Skeletal muscle satellite cell (primary cell): Measurements from ENCODE around the gene XAB2. TPM values are rescaled to one million over a fixed set of nuclear protein-coding genes. Genes with fewer than 3 reads are reported as not detected.

Experiments
- H3K27me3 ChIP-seq: 2 replicates; pipeline ENCODE4 v1.7.0; 2013; ENCODE audit warnings: low read length; ENCODE audit not compliant: control insufficient read depth, insufficient read depth
- H3K36me3 ChIP-seq: 2 replicates; pipeline ENCODE4 v1.7.0; 2013; ENCODE audit warnings: mild to moderate bottlenecking, control low read depth, low read length; ENCODE audit not compliant: insufficient read depth
- H3K4me1 ChIP-seq: 2 replicates; pipeline ENCODE4 v1.7.0; 2013; ENCODE audit warnings: low read length; ENCODE audit not compliant: control insufficient read depth, insufficient read depth
- H3K4me2 ChIP-seq: 2 replicates; pipeline ENCODE4 v1.7.0; 2013; ENCODE audit warnings: mild to moderate bottlenecking, low read length
- H3K4me3 ChIP-seq: 2 replicates; pipeline ENCODE4 v1.7.0; 2013; ENCODE audit warnings: low read length
- H3K9ac ChIP-seq: 2 replicates; pipeline ENCODE4 v1.7.0; 2013; ENCODE audit warnings: mild to moderate bottlenecking, low read depth, low read length, moderate library complexity
- H3K9me3 ChIP-seq: replicated peaks from 2 replicates; pipeline ENCODE4 v1.7.0; 2013; ENCODE audit warnings: mild to moderate bottlenecking, control low read depth, low read length
- total RNA-seq: library from RNA; depleted of rRNA; stranded (reverse); fragments of >200 nt; gene quantifications from 2 replicates; pipeline ENCODE4 v1.2.3, GENCODE V29; 2012; rRNA removed

Gene XAB2
- 28.6 and 36.9 TPM in 2 replicates for total RNA-seq

DNA sequence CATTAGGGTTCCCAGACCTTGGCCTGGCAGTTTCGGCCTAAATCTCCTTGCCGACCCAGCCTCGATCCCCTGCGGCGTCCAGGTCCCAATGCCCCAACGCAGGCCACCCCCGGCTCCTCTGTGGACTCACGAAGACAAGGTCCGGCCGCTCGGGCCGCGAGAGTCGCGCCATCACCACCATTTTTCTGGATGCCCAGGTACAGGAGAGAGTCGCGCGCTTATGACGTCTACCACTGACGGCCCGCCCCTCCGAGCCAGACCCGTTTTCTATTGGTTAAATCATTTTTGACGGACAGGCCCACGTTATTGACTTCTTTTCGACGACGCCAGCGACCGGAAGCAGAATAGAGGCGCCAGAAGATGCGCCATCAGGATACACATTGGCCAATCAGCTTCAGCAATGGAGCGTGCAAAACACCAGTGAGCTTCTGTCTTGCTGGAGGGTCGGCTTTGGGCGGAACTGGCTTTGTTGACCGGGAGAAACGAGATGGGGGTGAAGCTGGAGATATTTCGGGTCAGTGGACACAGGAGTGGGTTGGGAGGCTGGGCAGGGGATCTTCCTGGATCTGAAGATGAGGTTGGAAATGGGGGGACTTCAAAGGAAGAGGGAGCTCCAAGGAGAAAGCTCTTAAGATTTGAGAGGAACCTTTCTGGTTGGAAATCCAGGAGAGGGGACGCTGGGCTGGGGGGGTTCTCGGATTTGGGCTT is at the start of gene XAB2, which contains the start of gene PET100:
TSS of gene XAB2 (minus strand) at position 199 of the 708 bp plus-strand sequence. CDS start at position 181, 18 bp downstream.
TSS of gene PET100 (plus strand) at position 447 of the 708 bp plus-strand sequence. CDS start at position 488, 41 bp downstream.
- Histone ChIP-seq H3K9me3 (no peaks in the 10 kb centered on the region), H3K36me3 (peaks cover 13% of the 10 kb centered on the region), H3K4me2 (peak within 1 kb of the TSS; percentile 98), H3K4me1 (peaks cover 14% of the 10 kb centered on the region), H3K4me3 (peak within 1 kb of the TSS; percentile 92), H3K9ac (peak within 1 kb of the TSS; percentile 98), H3K27me3 (no peaks in the 10 kb centered on the region)

DNA sequence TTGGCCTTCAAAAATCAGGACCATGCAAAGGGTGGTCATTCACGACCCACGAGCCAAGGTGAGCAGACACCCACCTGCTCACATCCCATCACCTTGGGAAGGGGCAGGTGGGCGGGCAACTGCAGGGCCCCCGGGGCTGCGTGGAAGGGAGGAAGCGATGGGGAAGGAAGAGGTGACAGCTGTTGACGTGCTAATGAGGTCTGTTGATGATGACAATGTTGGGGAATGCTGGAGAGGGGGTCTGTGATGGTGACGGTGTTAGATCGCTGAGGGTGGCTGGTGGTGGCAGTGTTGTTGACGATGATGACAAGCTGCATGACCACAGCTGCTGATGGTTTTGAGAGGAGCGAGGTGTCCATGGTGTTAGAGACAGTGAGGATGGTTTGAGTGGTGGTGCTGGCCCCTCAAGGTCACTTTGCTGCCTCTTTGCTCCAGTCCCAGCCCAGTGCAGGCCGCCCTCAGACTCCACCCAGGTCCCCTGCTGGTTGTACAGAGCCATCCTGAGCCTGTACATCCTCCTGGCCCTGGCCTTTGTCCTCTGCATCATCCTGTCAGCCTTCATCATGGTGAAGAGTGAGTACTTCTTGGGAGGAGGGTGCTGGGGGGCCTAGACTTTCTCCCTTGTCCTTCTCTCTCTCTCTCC is 48.4 kb upstream of the XAB2 start:
- peaks cover 22% of the 10 kb centered on the region for H3K27me3 ChIP-seq
- H3K4me3 ChIP-seq, result no peak overlapping the region
- H3K36me3 ChIP-seq, result peaks cover 8% of the 10 kb centered on the region
- H3K9me3 ChIP-seq, result no peaks in the 10 kb centered on the region
- no peak overlapping the region for H3K4me2 ChIP-seq
- H3K4me1 ChIP-seq, result peaks cover 9% of the 10 kb centered on the region
- no peak overlapping the region for H3K9ac ChIP-seq

DNA sequence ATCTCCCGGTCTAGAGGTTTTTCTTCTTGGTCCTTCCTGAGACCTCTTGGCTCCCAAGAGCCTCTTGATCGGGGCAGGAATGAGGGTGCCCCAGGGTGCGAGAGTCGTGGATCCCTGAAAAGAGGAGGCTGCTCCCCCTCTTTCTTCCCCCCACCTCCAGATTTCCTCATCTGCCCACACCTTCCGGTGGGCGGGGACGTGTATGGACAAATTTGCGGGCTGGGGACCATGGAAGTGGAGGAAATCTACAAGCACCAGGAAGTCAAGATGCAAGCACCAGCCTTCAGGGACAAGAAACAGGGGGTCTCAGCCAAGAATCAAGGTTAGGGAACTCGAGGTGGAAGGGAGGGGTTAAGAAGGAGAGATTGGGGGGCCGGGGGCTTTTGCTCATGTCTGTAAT is 47.5 kb upstream of the XAB2 start, which contains the start of gene MCEMP1:
TSS of gene MCEMP1 (plus strand) at position 237 of the 400 bp plus-strand sequence. CDS start at position 268, 31 bp downstream.
- Histone ChIP-seq H3K36me3 (no peaks in the 10 kb centered on the region), H3K9ac (no peak within 1 kb of the TSS)

GRCh38 chr19:7676376-7676775 is 47.0 kb upstream of the XAB2 start:
- Histone ChIP-seq H3K9me3 (no peaks in the 10 kb centered on the region), H3K4me3 (no peak overlapping the region), H3K4me1 (peaks cover 4% of the 10 kb centered on the region), H3K27me3 (peaks cover 25% of the 10 kb centered on the region), H3K9ac (no peak overlapping the region), H3K4me2 (no peak overlapping the region), H3K36me3 (no peaks in the 10 kb centered on the region)

More for the DNA sequence above, 47.5 kb upstream of the XAB2 start, which contains the start of gene MCEMP1:
- Histone ChIP-seq H3K4me3 (no peak within 1 kb of the TSS), H3K9me3 (no peaks in the 10 kb centered on the region), H3K4me2 (no peak within 1 kb of the TSS), H3K27me3 (peaks cover 24% of the 10 kb centered on the region), H3K4me1 (peaks cover 4% of the 10 kb centered on the region)

DNA sequence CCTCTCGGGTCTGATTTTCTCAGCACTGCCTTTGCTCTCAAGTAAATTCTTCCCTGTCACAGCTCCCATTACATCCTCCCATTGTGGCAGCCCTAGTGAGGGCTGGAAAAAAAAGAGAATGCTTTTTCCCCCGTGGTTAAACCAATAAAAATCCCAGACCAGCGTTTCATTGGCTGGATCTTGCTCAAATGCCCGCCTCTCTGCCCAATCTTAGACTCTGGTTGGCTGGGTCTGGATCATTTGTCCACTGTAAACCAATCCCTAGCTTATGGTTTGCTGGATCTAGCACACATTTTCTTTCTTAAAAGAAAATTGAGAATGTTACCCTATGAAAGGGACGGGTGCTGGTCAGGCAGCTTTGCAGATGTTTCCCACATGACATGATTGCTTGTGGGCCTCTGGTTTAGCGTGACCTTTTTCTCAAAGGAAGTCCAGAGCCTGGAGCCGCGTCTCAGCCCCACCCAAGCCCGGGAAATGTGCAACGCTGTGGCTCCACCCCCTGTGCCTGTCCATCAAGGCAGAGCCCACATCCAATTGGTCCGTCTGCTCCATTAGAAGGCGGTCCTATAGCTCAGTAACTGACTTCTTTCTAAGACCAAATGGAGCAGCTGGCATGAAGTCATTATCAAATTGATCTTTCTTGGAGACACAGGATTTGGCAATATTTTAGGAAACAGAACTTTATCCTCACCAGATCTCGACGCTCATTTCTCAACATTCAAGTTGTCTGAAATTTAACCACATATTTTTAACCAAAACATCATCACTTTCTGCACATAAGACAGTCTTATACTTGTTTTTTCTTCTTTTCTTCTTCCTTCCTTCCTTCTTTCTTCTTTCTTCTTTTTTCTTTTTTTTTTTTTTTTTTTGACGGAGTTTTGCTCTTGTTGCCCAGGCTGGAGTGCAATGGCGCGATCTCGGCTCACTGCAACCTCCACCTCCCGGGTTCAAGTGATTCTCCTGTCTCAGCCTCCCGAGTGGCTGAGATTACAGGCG is 45.0 kb upstream of the XAB2 start:
- no peaks in the 10 kb centered on the region for H3K9me3 ChIP-seq
- peak overlapping the region; percentile 34 for H3K4me2 ChIP-seq
- H3K9ac ChIP-seq, result no peak overlapping the region
- no peaks in the 10 kb centered on the region for H3K36me3 ChIP-seq
- no peaks in the 10 kb centered on the region for H3K4me1 ChIP-seq
- H3K27me3 ChIP-seq, result peaks cover 30% of the 10 kb centered on the region
- H3K4me3 ChIP-seq, result no peak overlapping the region

DNA sequence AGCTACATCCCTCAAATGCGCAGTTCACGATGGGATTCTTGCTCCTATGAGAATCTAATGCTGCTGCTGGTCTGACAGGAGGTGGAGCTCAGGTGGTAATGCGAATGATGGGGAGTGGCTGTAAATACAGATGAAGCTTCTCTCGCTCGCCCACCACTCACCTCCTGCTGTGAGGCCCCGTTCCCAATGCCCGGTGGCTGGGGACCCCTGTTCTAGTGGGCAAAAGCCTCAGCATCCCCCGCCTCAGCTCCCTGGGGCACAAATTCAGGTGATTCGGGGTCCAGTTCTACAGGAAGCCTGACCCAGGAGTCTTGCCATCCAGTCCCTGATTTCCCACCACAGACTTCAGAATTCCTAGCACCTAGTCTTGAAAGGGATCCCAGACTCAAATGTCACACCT is 43.2 kb upstream of the XAB2 start:
- Histone ChIP-seq H3K4me3 (no peak overlapping the region), H3K36me3 (no peaks in the 10 kb centered on the region), H3K9ac (no peak overlapping the region), H3K27me3 (peaks cover 25% of the 10 kb centered on the region), H3K9me3 (no peaks in the 10 kb centered on the region), H3K4me2 (no peak overlapping the region), H3K4me1 (no peaks in the 10 kb centered on the region)

GRCh38 chr19:7670790-7671189 is 41.4 kb upstream of the XAB2 start:
- Histone ChIP-seq H3K9ac (no peak overlapping the region), H3K36me3 (no peaks in the 10 kb centered on the region), H3K27me3 (peaks cover 13% of the 10 kb centered on the region), H3K4me2 (no peak overlapping the region), H3K4me3 (no peak overlapping the region), H3K9me3 (no peaks in the 10 kb centered on the region), H3K4me1 (no peaks in the 10 kb centered on the region)

GRCh38 chr19:7670150-7670783 is 40.9 kb upstream of the XAB2 start:
- Histone ChIP-seq H3K4me2 (no peak overlapping the region), H3K9ac (no peak overlapping the region), H3K27me3 (peaks cover 13% of the 10 kb centered on the region), H3K9me3 (no peaks in the 10 kb centered on the region), H3K36me3 (no peaks in the 10 kb centered on the region), H3K4me1 (no peaks in the 10 kb centered on the region), H3K4me3 (no peak overlapping the region)

- Histone ChIP-seq H3K36me3 (no peaks in the 10 kb centered on the region), H3K27me3 (peaks cover 13% of the 10 kb centered on the region), H3K9ac (no peak overlapping the region), H3K4me1 (no peaks in the 10 kb centered on the region), H3K9me3 (no peaks in the 10 kb centered on the region), H3K4me3 (no peak overlapping the region), H3K4me2 (no peak overlapping the region)
These were observed 40.3 kb upstream of the XAB2 start for GRCh38 chr19:7669641-7670040.

GRCh38 chr19:7668842-7669241 is 39.5 kb upstream of the XAB2 start, which contains the start of gene RETN:
Gene RETN, plus strand, starts transcription at chr19:7669049. Its CDS starts 278 bp downstream, at chr19:7669327.
- no peaks in the 10 kb centered on the region for H3K9me3 ChIP-seq
- no peak within 1 kb of the TSS for H3K4me3 ChIP-seq
- no peaks in the 10 kb centered on the region for H3K36me3 ChIP-seq
- H3K4me2 ChIP-seq, result no peak within 1 kb of the TSS
- H3K4me1 ChIP-seq, result no peaks in the 10 kb centered on the region
- peaks cover 13% of the 10 kb centered on the region for H3K27me3 ChIP-seq
- no peak within 1 kb of the TSS for H3K9ac ChIP-seq
